ENCODE measurements around the gene TUT1. TPM values are rescaled to one million over a fixed set of nuclear protein-coding genes. Genes with fewer than 3 reads are reported as not detected.

The TUT1 gene
- total RNA-seq, 1 experiment from 2014 or later, result 26.0 TPM

DNA sequence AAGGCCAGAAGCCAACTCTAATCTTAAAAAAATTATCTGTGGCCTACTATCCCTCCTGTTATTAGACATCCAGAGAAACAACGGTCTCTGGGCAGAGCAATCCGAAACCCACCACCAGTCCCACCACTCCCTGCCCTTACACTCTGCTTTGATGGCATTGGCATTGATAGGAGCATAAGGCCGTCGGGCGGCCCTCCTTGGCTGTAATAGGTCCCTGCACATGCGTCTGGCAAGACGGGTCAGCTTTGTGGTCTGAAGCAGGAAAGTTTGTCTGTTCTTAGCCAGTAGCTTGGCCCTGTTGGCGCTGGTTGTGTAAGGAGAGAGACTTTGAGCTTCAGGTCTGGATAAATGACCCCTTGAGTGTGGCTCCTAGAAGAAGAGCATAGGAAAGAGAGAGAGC is 3.8 kb upstream of the TUT1 start:
- Mint-ChIP-seq H3K27me3 (ENCODE audit: insufficient read depth, unreplicated experiment) (no peaks in the 10 kb centered on the region), H3K4me3 (ENCODE audit: unreplicated experiment) (no peak overlapping the region), H3K36me3 (ENCODE audit: insufficient read depth, unreplicated experiment) (peaks cover 90% of the 10 kb centered on the region), H3K9me3 (ENCODE audit: unreplicated experiment) (no peaks in the 10 kb centered on the region), H3K4me1 (ENCODE audit: insufficient read depth, unreplicated experiment) (peaks cover 38% of the 10 kb centered on the region), H3K27ac (ENCODE audit: low read depth, unreplicated experiment) (no peak overlapping the region)
- DNase-seq (ENCODE audit: unreplicated experiment), result no peak
- ChIA-PET CTCF (interaction anchor here (0.6 to 1.1 kb wide), 3 partner anchors 57 to 98 kb away, joined by 3 to 4 read pairs (median 3); partner anchors contain the start of gene C11orf98), POLR2A (interaction anchor here (0.6 to 6.6 kb wide), 7 partner anchors 17 to 353 kb away, joined by 3 to 164 read pairs (median 3); partner anchors contain the start of genes EEF1G, EML3, LBHD1 and ROM1)
- no TSS peak for BruUV-seq (replicated peaks)
- intact Hi-C loops (cut with micrococcal nuclease), result no loop called here
- TF ChIP-seq, protein P1, sequence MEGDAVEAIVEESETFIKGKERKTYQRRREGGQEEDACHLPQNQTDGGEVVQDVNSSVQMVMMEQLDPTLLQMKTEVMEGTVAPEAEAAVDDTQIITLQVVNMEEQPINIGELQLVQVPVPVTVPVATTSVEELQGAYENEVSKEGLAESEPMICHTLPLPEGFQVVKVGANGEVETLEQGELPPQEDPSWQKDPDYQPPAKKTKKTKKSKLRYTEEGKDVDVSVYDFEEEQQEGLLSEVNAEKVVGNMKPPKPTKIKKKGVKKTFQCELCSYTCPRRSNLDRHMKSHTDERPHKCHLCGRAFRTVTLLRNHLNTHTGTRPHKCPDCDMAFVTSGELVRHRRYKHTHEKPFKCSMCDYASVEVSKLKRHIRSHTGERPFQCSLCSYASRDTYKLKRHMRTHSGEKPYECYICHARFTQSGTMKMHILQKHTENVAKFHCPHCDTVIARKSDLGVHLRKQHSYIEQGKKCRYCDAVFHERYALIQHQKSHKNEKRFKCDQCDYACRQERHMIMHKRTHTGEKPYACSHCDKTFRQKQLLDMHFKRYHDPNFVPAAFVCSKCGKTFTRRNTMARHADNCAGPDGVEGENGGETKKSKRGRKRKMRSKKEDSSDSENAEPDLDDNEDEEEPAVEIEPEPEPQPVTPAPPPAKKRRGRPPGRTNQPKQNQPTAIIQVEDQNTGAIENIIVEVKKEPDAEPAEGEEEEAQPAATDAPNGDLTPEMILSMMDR (IDR thresholded peaks at IDR 0.05; ENCODE audit: unreplicated experiment), result no peak

GRCh38 chr11:62593434-62594044 is 2.2 kb upstream of the TUT1 start:
- intact Hi-C loops (cut with micrococcal nuclease), result loop anchor here (2.0 to 5.0 kb wide), 2 partner anchors 19 to 79 kb away; partner anchors contain the start of genes EML3, LBHD1, ROM1 and UQCC3
- no peak overlapping the region for H3K4me3 Mint-ChIP-seq (ENCODE audit: unreplicated experiment)
- H3K4me1 Mint-ChIP-seq (ENCODE audit: insufficient read depth, unreplicated experiment), result peaks cover 23% of the 10 kb centered on the region
- TF ChIP-seq, protein P1 (IDR thresholded peaks at IDR 0.05; ENCODE audit: unreplicated experiment), result peak; percentile 55
- H3K36me3 Mint-ChIP-seq (ENCODE audit: insufficient read depth, unreplicated experiment), result peaks cover 84% of the 10 kb centered on the region
- H3K9me3 Mint-ChIP-seq (ENCODE audit: unreplicated experiment), result no peaks in the 10 kb centered on the region
- POLR2A ChIA-PET, result interaction anchor here (0.7 to 6.6 kb wide), 15 partner anchors 8 to 622 kb away, joined by 3 to 164 read pairs (median 35); partner anchors contain the start of genes AHNAK, B3GAT3, C11orf98 and CSKMT
- DNase-seq (ENCODE audit: unreplicated experiment), result peak; percentile 87
- CTCF ChIA-PET, result interaction anchor here (0.5 to 3.9 kb wide), 20 partner anchors 11 to 291 kb away, joined by 3 to 39 read pairs (median 3); partner anchors contain the start of genes B3GAT3, C11orf98, CSKMT and EML3
- H3K27me3 Mint-ChIP-seq (ENCODE audit: insufficient read depth, unreplicated experiment), result no peaks in the 10 kb centered on the region
- no TSS peak for BruUV-seq (replicated peaks)
- peak overlapping the region; percentile 27 for H3K27ac Mint-ChIP-seq (ENCODE audit: low read depth, unreplicated experiment)

DNA sequence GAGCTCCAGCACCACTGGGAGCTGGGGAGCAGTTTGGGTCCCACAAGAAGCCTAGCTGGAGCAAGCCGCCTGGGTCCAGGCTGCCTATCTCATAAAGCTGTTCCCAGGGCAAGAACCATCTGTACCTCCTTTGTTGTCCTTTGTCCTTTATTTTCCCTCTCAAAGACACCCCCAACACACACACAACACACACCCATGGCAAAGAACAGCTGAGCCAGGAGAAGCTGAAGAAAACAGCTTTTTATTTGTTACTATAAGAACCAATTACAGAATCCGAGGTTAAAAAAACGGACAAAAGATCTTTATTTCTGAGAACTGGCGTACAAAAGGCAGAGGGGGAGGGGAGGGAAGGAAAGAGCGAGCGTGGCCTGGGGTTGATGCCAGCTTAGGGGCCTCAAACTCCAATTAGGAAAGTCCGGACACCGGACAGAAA is 1.7 kb upstream of the TUT1 start:
- Mint-ChIP-seq H3K36me3 (ENCODE audit: insufficient read depth, unreplicated experiment) (peaks cover 84% of the 10 kb centered on the region), H3K27ac (ENCODE audit: low read depth, unreplicated experiment) (peak overlapping the region; percentile 27), H3K9me3 (ENCODE audit: unreplicated experiment) (no peaks in the 10 kb centered on the region), H3K27me3 (ENCODE audit: insufficient read depth, unreplicated experiment) (no peaks in the 10 kb centered on the region), H3K4me1 (ENCODE audit: insufficient read depth, unreplicated experiment) (peaks cover 17% of the 10 kb centered on the region), H3K4me3 (ENCODE audit: unreplicated experiment) (no peak overlapping the region)
- intact Hi-C loops (cut with micrococcal nuclease), result loop anchor here (2.0 to 5.0 kb wide), 2 partner anchors 20 to 79 kb away; partner anchors contain the start of genes EML3, LBHD1, ROM1 and UQCC3
- no TSS peak for BruUV-seq (replicated peaks)
- no peak for DNase-seq (ENCODE audit: unreplicated experiment)
- TF ChIP-seq, protein P1 (IDR thresholded peaks at IDR 0.05; ENCODE audit: unreplicated experiment), result no peak
- CTCF ChIA-PET, result interaction anchor here (0.6 to 3.9 kb wide), 19 partner anchors 14 to 212 kb away, joined by 3 to 39 read pairs (median 4); partner anchors contain the start of genes B3GAT3, C11orf98, CSKMT and EML3
- POLR2A ChIA-PET, result interaction anchor here (0.7 to 6.6 kb wide), 15 partner anchors 8 to 622 kb away, joined by 3 to 164 read pairs (median 35); partner anchors contain the start of genes AHNAK, B3GAT3, C11orf98 and CSKMT

Measured in MCF 10A (cell line).